Liver (tissue), 9 donors: Measurements from ENCODE around the gene TRPM1. TPM values are rescaled to one million over a fixed set of nuclear protein-coding genes. Genes with fewer than 3 reads are reported as not detected.
A peak's percentile ranks its signal among the peaks of the same experiment; 100 is the strongest.

Experiments
- DNase-seq: peaks from one replicate; pipeline ENCODE4 v3.0.0-alpha.2; 2017; ENCODE audit warnings: low spot score
- H3K27ac ChIP-seq, 2 donors: one replicate each; pipeline ENCODE4 v1.7.0; 2013; ENCODE audit warnings: inconsistent platforms in 2 of 2, low read length in 2 of 2, control low read depth in 1 of 2, low read depth in 1 of 2, mild to moderate bottlenecking in 1 of 2
- H3K27me3 ChIP-seq, 4 donors: one replicate each; pipeline versions ENCODE4 v1.6.1 to v1.7.0; 2013; ENCODE audit warnings: low read length in 3 of 4, inconsistent platforms in 1 of 4, mild to moderate bottlenecking in 1 of 4, moderate library complexity in 1 of 4; ENCODE audit not compliant: control insufficient read depth in 4 of 4, insufficient read depth in 4 of 4
- H3K36me3 ChIP-seq, 4 donors: one replicate each; pipeline versions ENCODE4 v1.6.1 to v1.7.0; 2013; ENCODE audit warnings: low read length in 3 of 4, mild to moderate bottlenecking in 3 of 4, low read depth in 1 of 4, moderate library complexity in 1 of 4; ENCODE audit not compliant: control insufficient read depth in 4 of 4, insufficient read depth in 3 of 4
- H3K4me1 ChIP-seq, 4 donors: one replicate each; pipeline versions ENCODE4 v1.6.1 to v1.7.0; 2013; ENCODE audit warnings: low read length in 3 of 4, mild to moderate bottlenecking in 3 of 4, moderate library complexity in 1 of 4; ENCODE audit not compliant: control insufficient read depth in 4 of 4, insufficient read depth in 4 of 4
- H3K4me3 ChIP-seq, 3 donors: one replicate each; pipeline versions ENCODE4 v1.6.1 to v1.7.0; 2013; ENCODE audit warnings: low read length in 3 of 3, control low read depth in 1 of 3, low read depth in 1 of 3, mild to moderate bottlenecking in 1 of 3
- H3K9ac ChIP-seq, 2 donors: one replicate each; pipeline ENCODE4 v1.7.0; 2013; ENCODE audit warnings: low read length in 2 of 2, mild to moderate bottlenecking in 2 of 2, moderate library complexity in 2 of 2, control low read depth in 1 of 2, low read depth in 1 of 2
- H3K9me3 ChIP-seq, 4 donors: one replicate each; pipeline versions ENCODE4 v1.6.1 to v1.7.0; 2013; ENCODE audit warnings: low read length in 3 of 4; ENCODE audit not compliant: control insufficient read depth in 4 of 4
- ATF3 ChIP-seq: IDR thresholded peaks from 2 replicates; pipeline ENCODE4 v1.6.1; 2016; ENCODE audit warnings: antibody characterized with exemption
- EGR1 ChIP-seq, 2 donors: IDR thresholded peaks; 2 replicates each; pipeline ENCODE4 v1.6.1; 2016 to 2018; ENCODE audit warnings: antibody characterized with exemption in 2 of 2, low read depth in 2 of 2
- FOXA1 ChIP-seq: IDR thresholded peaks from 2 replicates; pipeline ENCODE4 v1.6.1; 2016; ENCODE audit warnings: antibody characterized with exemption
- FOXA2 ChIP-seq: IDR thresholded peaks from 2 replicates; pipeline ENCODE4 v1.6.1; 2016; ENCODE audit warnings: antibody characterized with exemption
- GABPA ChIP-seq, 2 donors: IDR thresholded peaks in 1 of 2; conservative IDR thresholded peaks in 1 of 2; 2 replicates each; pipeline ENCODE4 v1.6.1; 2016; ENCODE audit warnings: antibody characterized with exemption in 2 of 2, mild to moderate bottlenecking in 1 of 2, moderate library complexity in 1 of 2
- HNF4A ChIP-seq, 2 donors: conservative IDR thresholded peaks; 2 replicates each; pipeline ENCODE4 v1.6.1; 2016; ENCODE audit warnings: antibody characterized with exemption in 2 of 2, mild to moderate bottlenecking in 2 of 2
- HNF4G ChIP-seq: IDR thresholded peaks from 2 replicates; pipeline ENCODE4 v1.6.1; 2016; ENCODE audit warnings: antibody characterized with exemption
- JUND ChIP-seq, 2 donors: IDR thresholded peaks; 2 replicates each; pipeline ENCODE4 v1.6.1; 2016; ENCODE audit warnings: antibody characterized with exemption in 2 of 2
- MAX ChIP-seq: IDR thresholded peaks from 2 replicates; pipeline ENCODE4 v1.6.1; 2016; ENCODE audit warnings: antibody characterized with exemption
- NR2F2 ChIP-seq: IDR thresholded peaks from 2 replicates; pipeline ENCODE4 v1.6.1; 2016; ENCODE audit warnings: antibody characterized with exemption
- RAD21 ChIP-seq, 2 donors: IDR thresholded peaks; 2 replicates each; pipeline ENCODE4 v1.6.1; 2016; ENCODE audit warnings: antibody characterized with exemption in 2 of 2, mild to moderate bottlenecking in 2 of 2
- REST ChIP-seq: IDR thresholded peaks from 2 replicates; pipeline ENCODE4 v1.6.1; 2016; ENCODE audit warnings: antibody characterized with exemption, mild to moderate bottlenecking
- RXRA ChIP-seq, 2 donors: IDR thresholded peaks; 2 replicates each; pipeline ENCODE4 v1.6.1; 2017 to 2018; ENCODE audit warnings: antibody characterized with exemption in 2 of 2, mild to moderate bottlenecking in 1 of 2
- SP1 ChIP-seq: IDR thresholded peaks from 2 replicates; pipeline ENCODE4 v1.6.1; 2018; ENCODE audit warnings: antibody characterized with exemption, mild to moderate bottlenecking
- YY1 ChIP-seq: IDR thresholded peaks from 2 replicates; pipeline ENCODE4 v1.6.1; 2016; ENCODE audit warnings: antibody characterized with exemption, mild to moderate bottlenecking
- ZBTB33 ChIP-seq: IDR thresholded peaks from 2 replicates; pipeline ENCODE4 v1.6.1; 2016; ENCODE audit warnings: antibody characterized with exemption
- WGBS: extraction: QIAGEN DNeasy Blood & Tissue Kit; methylation state at CpG from one replicate; pipeline ENCODE4 v1.1.7; 2013; 5-methylcytosine and 5-hydroxymethylcytosine counted together
- polyA plus RNA-seq, 2 donors: library from polyadenylated mRNA; stranded (reverse) in 1 of 2; unstranded in 1 of 2; fragments of 200-250 nt in 1 of 2; fragments of >200 nt in 1 of 2; fragmentation: Nextera tagmentation in 1 of 2; extraction: Ambion mirVana in 1 of 2; gene quantifications; one replicate each; pipeline versions ENCODE4 v1.2.1 to v1.2.3, GENCODE V29; 2013 to 2015
- total RNA-seq, 2 donors: library from RNA; depleted of rRNA; stranded (reverse); fragments of >200 nt; gene quantifications; one replicate each; pipeline ENCODE4 v1.2.3, GENCODE V29; 2014
- donor health status: healthy.
- donor health status: healthy.
- donor health status: healthy.
- donor health status: healthy.
- donor health status: healthy.

Gene TRPM1
- total and polyA plus RNA-seq, 4 donors = not detected

- WGBS = 88% methylated on average over 3 of the region's 3 CpGs
- H3K9me3 ChIP-seq = peaks cover 0 to 3% (median 0%) of the 10 kb centered on the region in 4 donors
- H3K9ac ChIP-seq = no peak overlapping the region
- H3K27me3 ChIP-seq = no peaks in the 10 kb centered on the region
- no peak for DNase-seq
- no peaks in the 10 kb centered on the region for H3K36me3 ChIP-seq
- peaks cover 1 to 17% (median 12%) of the 10 kb centered on the region in 4 donors for H3K4me1 ChIP-seq
- H3K4me3 ChIP-seq = no peak overlapping the region
- H3K27ac ChIP-seq = no peak overlapping the region
- no peak for TF ChIP-seq SP1
Measured at GRCh38 chr15:31016446-31016915, 85.0 kb downstream of the TRPM1 start.

- Histone ChIP-seq H3K36me3 (no peaks in the 10 kb centered on the region), H3K27me3 (no peaks in the 10 kb centered on the region), H3K9ac (no peak overlapping the region), H3K27ac (peak overlapping the region in 1 of 2 donors; percentile 34), H3K4me1 (peaks cover 1 to 17% (median 12%) of the 10 kb centered on the region in 4 donors), H3K4me3 (no peak overlapping the region), H3K9me3 (peaks cover 0 to 3% (median 0%) of the 10 kb centered on the region in 4 donors)
- no peak for DNase-seq
- 43% methylated on average over 2 of the region's 2 CpGs for WGBS
- TF ChIP-seq JUND (IDR thresholded peaks at IDR 0.05) (no peak), FOXA2 (no peak), RXRA (IDR thresholded peaks at IDR 0.05) (no peak), EGR1 (IDR thresholded peaks at IDR 0.05; ENCODE audit: low read depth in 2 of 2) (no peak), NR2F2 (no peak), ZBTB33 (no peak), HNF4A (conservative IDR thresholded peaks at IDR 0.05) (no peak), FOXA1 (no peak), RAD21 (IDR thresholded peaks at IDR 0.05) (no peak), YY1 (no peak), MAX (no peak)
Measured at GRCh38 chr15:31014608-31014925, 87.0 kb downstream of the TRPM1 start.

GRCh38 chr15:31013863-31014607 lies 87.5 kb downstream of the TRPM1 start:
- WGBS = 30% methylated on average over 2 of the region's 2 CpGs
- H3K36me3 ChIP-seq = no peaks in the 10 kb centered on the region
- no peak for DNase-seq
- peaks cover 0 to 3% (median 0%) of the 10 kb centered on the region in 4 donors for H3K9me3 ChIP-seq
- H3K27me3 ChIP-seq = no peaks in the 10 kb centered on the region
- H3K27ac ChIP-seq = peak overlapping the region; percentile 33 to 66
- peak overlapping the region in 1 of 3 donors; percentile 2 for H3K4me3 ChIP-seq
- no peak overlapping the region for H3K9ac ChIP-seq
- peaks cover 1 to 17% (median 12%) of the 10 kb centered on the region in 4 donors for H3K4me1 ChIP-seq
- TF ChIP-seq RXRA (IDR thresholded peaks at IDR 0.05) (peak; percentile 41 to 74), FOXA1 (no peak), NR2F2 (no peak), GABPA (IDR thresholded peaks at IDR 0.05 in 1 of 2, conservative IDR thresholded peaks at IDR 0.05 in 1 of 2) (peak in 1 of 2 donors; percentile 50), JUND (IDR thresholded peaks at IDR 0.05) (peak in 1 of 2 donors; percentile 59), HNF4A (conservative IDR thresholded peaks at IDR 0.05) (peak; percentile 79 to 84), ATF3 (no peak), SP1 (peak; percentile 48), YY1 (peak; percentile 97), MAX (peak; percentile 69), RAD21 (IDR thresholded peaks at IDR 0.05) (peak; percentile 42 to 47), EGR1 (IDR thresholded peaks at IDR 0.05; ENCODE audit: low read depth in 2 of 2) (no peak), REST (peak; percentile 59), ZBTB33 (peak; percentile 78), HNF4G (peak; percentile 18)
